ENCODE measurements around the gene CNTNAP4. TPM values are rescaled to one million over a fixed set of nuclear protein-coding genes. Genes with fewer than 3 reads are reported as not detected.

The CNTNAP4 gene
- total RNA-seq, 1 experiment from 2014 or later = not detected

- no peak for DNase-seq
- TF ChIP-seq CTCF (conservative IDR thresholded peaks at IDR 0.05) = no peak
- H4K91ac ChIP-seq (ENCODE audit: insufficient read length, low read depth, low read length) = no peak overlapping the region
- no peak overlapping the region for H2BK12ac ChIP-seq (ENCODE audit: insufficient read length, low read depth, low read length)
- peaks cover 0 to 7% of the 10 kb centered on the region in 2 experiments; a peak in 3 of 4 replicates for H3K4me1 Mint-ChIP-seq
- no peaks in the 10 kb centered on the region for H4K20me1 ChIP-seq (ENCODE audit: control insufficient read depth, insufficient read depth, insufficient read length)
- no peak overlapping the region for H2AK5ac ChIP-seq (ENCODE audit: insufficient read length, low read length)
- H4K8ac ChIP-seq (replicated peaks; ENCODE audit: insufficient read length, low read depth, low read length) = no peak overlapping the region
- H3K9me3 ChIP-seq (ENCODE audit: control insufficient read depth, low read depth, low read length) = no peaks in the 10 kb centered on the region
- no peak overlapping the region for H2BK5ac ChIP-seq (ENCODE audit: insufficient read length, low read length)
- H3K79me2 ChIP-seq (ENCODE audit: insufficient read depth, low read length) = no peaks in the 10 kb centered on the region
- no peak overlapping the region for H3K14ac ChIP-seq (ENCODE audit: insufficient read depth, low read length)
- H4K5ac ChIP-seq (ENCODE audit: insufficient read length, low read depth, low read length) = no peak overlapping the region
- no peaks in the 10 kb centered on the region; the same call in 1 of the 2 replicates for H3K27me3 Mint-ChIP-seq (ENCODE audit: low read depth)
- H3K9ac ChIP-seq (ENCODE audit: extremely low read depth, insufficient read length, low read length) = no peak overlapping the region
- H3K9me3 Mint-ChIP-seq = no peaks in the 10 kb centered on the region
- no peaks in the 10 kb centered on the region for H3K23me2 ChIP-seq (ENCODE audit: insufficient read length, low read depth, low read length, poor library complexity, severe bottlenecking)
- H3K27ac ChIP-seq (ENCODE audit: insufficient read length, low read depth, low read length) = no peak overlapping the region
- no peaks in the 10 kb centered on the region for H3K4me1 ChIP-seq (ENCODE audit: insufficient read depth, low read length)
- no peak overlapping the region for H2BK120ac ChIP-seq (ENCODE audit: low read depth, low read length, poor library complexity, severe bottlenecking)
- no peak overlapping the region for H3K56ac ChIP-seq (ENCODE audit: insufficient read length, low read depth, low read length)
- no peak overlapping the region for H2AFZ ChIP-seq (ENCODE audit: low read length)
- no peak overlapping the region for H3K4ac ChIP-seq (ENCODE audit: low read depth, low read length)
- H3T11ph ChIP-seq (ENCODE audit: low read length) = no peak overlapping the region
- H3K27me3 ChIP-seq (ENCODE audit: insufficient read depth, low read length) = no peaks in the 10 kb centered on the region
- no peak overlapping the region for H2BK15ac ChIP-seq (ENCODE audit: low read depth, low read length)
- no peak overlapping the region for H3K18ac ChIP-seq (ENCODE audit: insufficient read length, low read depth, low read length)
- no peak overlapping the region for H3K23ac ChIP-seq (ENCODE audit: insufficient read length, low read depth, low read length)
- WGBS (ENCODE audit: extremely low coverage, insufficient read length, low lambda C conversion rate) = no CpG with 5 or more reads among the region's 3 CpGs
- no peak overlapping the region for H3K27ac Mint-ChIP-seq
- no peaks in the 10 kb centered on the region for H3K36me3 Mint-ChIP-seq (ENCODE audit: insufficient read depth in 1 of 3, low read depth in 3 of 3)
- no peak overlapping the region for H2BK20ac ChIP-seq (ENCODE audit: low read depth, low read length, poor library complexity, severe bottlenecking)
- no peak overlapping the region for H3K4me3 Mint-ChIP-seq
- no peak overlapping the region for H3K4me2 ChIP-seq (ENCODE audit: insufficient read depth, insufficient read length, low read length)
- H3K79me1 ChIP-seq (ENCODE audit: insufficient read depth, low read depth, low read length, poor library complexity, severe bottlenecking) = no peaks in the 10 kb centered on the region
Measured at GRCh38 chr16:76345163-76345661, 68.0 kb downstream of the CNTNAP4 start.

Data from H9 (cell line).